ENCODE measurements around the gene TCF4.

Gene TCF4

DNA sequence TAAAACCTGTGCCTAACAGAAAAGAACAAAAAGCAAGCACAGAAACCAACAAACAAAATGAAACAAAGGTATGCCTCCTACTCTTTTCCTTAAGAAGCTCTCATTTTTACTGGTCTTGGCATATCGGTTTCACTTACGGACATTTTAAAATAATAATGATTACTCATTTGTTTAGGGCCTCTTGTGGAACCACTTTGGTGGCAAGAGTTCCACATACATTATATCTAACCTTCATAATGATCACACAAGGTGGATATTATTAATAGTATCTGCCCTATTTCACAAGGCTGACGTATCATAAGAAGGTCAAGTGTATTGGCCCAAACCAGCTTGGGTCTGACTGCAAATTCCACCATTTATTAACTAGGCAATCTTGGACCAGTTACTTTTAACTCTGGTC is 304.7 kb downstream of the TCF4 start:
- H3K27me3 ChIP-seq (ENCODE audit: insufficient read depth, low read length) = no peaks in the 10 kb centered on the region
- peaks cover 12% of the 10 kb centered on the region for H3K79me2 ChIP-seq (ENCODE audit: control insufficient read depth, insufficient read depth, low read length, unreplicated experiment)
- peaks cover 7% of the 10 kb centered on the region for H3K4me1 ChIP-seq (ENCODE audit: control insufficient read depth, insufficient read depth, low read length, unreplicated experiment)
- H3K36me3 ChIP-seq (ENCODE audit: insufficient read depth, low read length) = no peaks in the 10 kb centered on the region
- H3K27ac ChIP-seq (ENCODE audit: low read depth, low read length) = no peak overlapping the region
- H2AFZ ChIP-seq (ENCODE audit: low read length, unreplicated experiment) = no peak overlapping the region
- no peak overlapping the region for H3K4me3 ChIP-seq (ENCODE audit: low read depth, low read length)

- no peaks in the 10 kb centered on the region for H3K36me3 ChIP-seq (ENCODE audit: insufficient read depth, low read length)
- no peak overlapping the region for H2AFZ ChIP-seq (ENCODE audit: low read length, unreplicated experiment)
These were observed 307.5 kb downstream of the TCF4 start for GRCh38 chr18:55280503-55280902.

DNA sequence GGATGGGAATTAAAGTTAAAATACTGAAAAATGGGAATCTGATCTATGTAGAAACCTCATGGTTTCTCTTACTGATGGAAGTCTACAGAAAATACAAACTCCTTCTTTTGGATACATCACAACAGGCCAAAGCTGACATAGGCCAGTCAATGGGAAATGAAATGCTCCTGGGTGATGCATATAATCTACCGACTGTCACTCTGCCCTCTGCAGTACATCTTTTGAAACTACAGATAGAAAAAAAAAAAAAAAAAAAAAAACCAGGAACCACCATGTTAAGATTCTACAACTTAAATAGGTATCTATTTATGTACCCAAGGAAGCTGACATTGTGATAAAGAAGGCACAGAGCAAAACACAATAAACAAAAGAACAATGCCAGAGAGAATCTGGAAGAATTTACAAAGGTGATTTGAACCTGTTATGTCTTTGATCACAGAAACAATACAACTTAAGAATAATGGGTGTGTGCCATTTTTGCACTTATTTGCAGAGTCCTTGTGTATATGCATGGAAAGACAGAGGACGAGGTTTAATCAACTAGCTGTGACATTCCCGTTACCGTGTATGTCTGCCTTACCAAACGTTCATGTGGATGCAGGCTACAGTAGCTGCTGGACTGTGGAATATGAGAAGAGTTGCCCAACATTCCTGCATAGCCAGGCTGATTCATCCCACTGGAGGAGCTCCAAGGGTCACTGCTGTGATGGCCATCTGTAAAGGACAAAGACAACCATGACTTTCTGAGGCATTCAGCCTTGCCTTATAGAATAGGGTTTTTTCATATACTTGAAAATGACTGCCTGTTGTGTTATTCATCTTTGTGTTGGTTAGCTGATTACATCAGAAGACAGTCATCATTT is 312.7 kb downstream of the TCF4 start:
- Histone ChIP-seq H3K79me2 (ENCODE audit: control insufficient read depth, insufficient read depth, low read length, unreplicated experiment) (no peaks in the 10 kb centered on the region), H3K4me1 (ENCODE audit: control insufficient read depth, insufficient read depth, low read length, unreplicated experiment) (peaks cover 21% of the 10 kb centered on the region), H3K4me3 (ENCODE audit: low read depth, low read length) (peak overlapping the region; percentile 31; the same call in 1 of the 2 replicates), H2AFZ (ENCODE audit: low read length, unreplicated experiment) (no peak overlapping the region), H3K27me3 (ENCODE audit: insufficient read depth, low read length) (no peaks in the 10 kb centered on the region), H3K27ac (ENCODE audit: low read depth, low read length) (peak overlapping the region; percentile 70), H3K36me3 (ENCODE audit: insufficient read depth, low read length) (peaks cover 17% of the 10 kb centered on the region)

More at GRCh38 chr18:55280503-55280902, 307.5 kb downstream of the TCF4 start:
- peaks cover 12% of the 10 kb centered on the region for H3K4me1 ChIP-seq (ENCODE audit: control insufficient read depth, insufficient read depth, low read length, unreplicated experiment)
- H3K4me3 ChIP-seq (ENCODE audit: low read depth, low read length) = no peak overlapping the region
- H3K27me3 ChIP-seq (ENCODE audit: insufficient read depth, low read length) = no peaks in the 10 kb centered on the region
- no peak overlapping the region for H3K27ac ChIP-seq (ENCODE audit: low read depth, low read length)
- peaks cover 8% of the 10 kb centered on the region for H3K79me2 ChIP-seq (ENCODE audit: control insufficient read depth, insufficient read depth, low read length, unreplicated experiment)

DNA sequence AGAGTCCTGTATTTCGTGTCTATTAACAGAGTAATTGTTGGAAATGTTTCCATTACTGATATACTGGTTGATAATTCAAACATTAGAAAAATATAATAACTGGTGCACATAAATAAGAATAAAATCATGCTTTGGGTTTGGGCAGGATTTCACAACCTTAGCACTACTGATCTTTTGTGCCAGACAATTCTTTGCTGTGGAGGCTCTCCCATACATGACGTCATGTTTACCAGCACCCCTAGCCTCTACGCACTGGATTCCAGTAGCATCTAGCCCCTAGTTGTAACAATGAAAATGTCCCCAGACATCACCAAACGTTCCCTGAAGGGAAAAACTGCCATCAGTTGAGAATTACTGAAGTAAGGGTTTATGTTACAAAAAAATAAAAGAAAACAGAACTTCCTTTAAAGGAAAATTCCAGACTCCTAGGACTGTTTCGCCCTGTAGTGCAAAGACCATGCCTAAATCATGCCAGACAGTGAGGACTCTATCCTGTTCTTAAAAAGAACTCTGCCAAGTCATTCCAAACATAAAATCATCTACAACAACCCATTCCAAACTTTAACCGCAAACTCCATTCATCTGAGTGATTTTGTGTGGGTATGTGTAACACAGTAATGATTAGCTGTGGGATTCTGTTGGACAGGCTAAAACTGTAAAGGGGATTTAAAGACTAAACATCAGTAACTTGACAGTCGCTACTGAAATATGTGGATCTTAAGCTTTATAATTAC is 315.3 kb downstream of the TCF4 start:
- Histone ChIP-seq H3K27ac (ENCODE audit: low read depth, low read length) (peak overlapping the region; percentile 52), H3K27me3 (ENCODE audit: insufficient read depth, low read length) (no peaks in the 10 kb centered on the region), H3K79me2 (ENCODE audit: control insufficient read depth, insufficient read depth, low read length, unreplicated experiment) (no peaks in the 10 kb centered on the region), H3K36me3 (ENCODE audit: insufficient read depth, low read length) (peaks cover 29% of the 10 kb centered on the region), H3K4me3 (ENCODE audit: low read depth, low read length) (no peak overlapping the region), H2AFZ (ENCODE audit: low read length, unreplicated experiment) (no peak overlapping the region), H3K4me1 (ENCODE audit: control insufficient read depth, insufficient read depth, low read length, unreplicated experiment) (peaks cover 21% of the 10 kb centered on the region)

GRCh38 chr18:55269622-55270021 is 318.4 kb downstream of the TCF4 start:
- Histone ChIP-seq H3K4me3 (ENCODE audit: low read depth, low read length) (no peak overlapping the region), H3K27ac (ENCODE audit: low read depth, low read length) (no peak overlapping the region), H3K79me2 (ENCODE audit: control insufficient read depth, insufficient read depth, low read length, unreplicated experiment) (no peaks in the 10 kb centered on the region), H3K4me1 (ENCODE audit: control insufficient read depth, insufficient read depth, low read length, unreplicated experiment) (peaks cover 12% of the 10 kb centered on the region), H3K36me3 (ENCODE audit: insufficient read depth, low read length) (peaks cover 34% of the 10 kb centered on the region), H2AFZ (ENCODE audit: low read length, unreplicated experiment) (no peak overlapping the region), H3K27me3 (ENCODE audit: insufficient read depth, low read length) (no peaks in the 10 kb centered on the region)

DNA sequence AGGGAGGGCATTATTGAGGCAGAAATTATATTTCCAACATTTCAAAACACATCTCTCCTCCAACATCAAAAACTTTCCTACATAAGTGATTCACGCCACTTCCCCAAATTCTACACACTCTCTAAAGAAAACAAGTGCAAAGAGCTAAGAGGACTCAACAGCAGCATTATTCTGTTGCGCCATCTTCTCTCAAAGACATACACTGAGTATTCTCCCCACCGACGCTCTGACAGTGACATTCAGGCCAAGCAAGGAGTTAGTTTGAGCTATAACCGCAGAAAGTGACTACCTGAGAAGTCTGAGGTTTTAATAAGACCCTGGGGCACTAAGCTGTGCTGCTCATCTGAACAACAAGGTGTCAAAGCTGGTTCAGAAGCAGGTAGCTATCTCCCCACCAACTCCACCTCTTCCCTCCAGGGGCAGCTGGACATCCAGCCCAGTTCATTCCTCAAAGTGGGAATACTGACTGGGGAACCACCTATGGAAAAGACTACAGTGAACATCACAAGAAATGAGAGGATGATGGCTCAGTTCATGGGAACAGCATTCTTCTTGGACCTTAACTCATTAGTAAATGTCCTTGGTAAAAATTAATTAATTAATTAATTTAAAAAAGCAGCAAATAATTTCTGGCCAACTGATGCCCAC is 319.2 kb downstream of the TCF4 start:
- Histone ChIP-seq H3K27me3 (ENCODE audit: insufficient read depth, low read length) (no peaks in the 10 kb centered on the region), H3K79me2 (ENCODE audit: control insufficient read depth, insufficient read depth, low read length, unreplicated experiment) (no peaks in the 10 kb centered on the region), H3K4me3 (ENCODE audit: low read depth, low read length) (no peak overlapping the region), H3K36me3 (ENCODE audit: insufficient read depth, low read length) (peaks cover 26% of the 10 kb centered on the region), H3K27ac (ENCODE audit: low read depth, low read length) (no peak overlapping the region), H3K4me1 (ENCODE audit: control insufficient read depth, insufficient read depth, low read length, unreplicated experiment) (peaks cover 12% of the 10 kb centered on the region), H2AFZ (ENCODE audit: low read length, unreplicated experiment) (no peak overlapping the region)

GRCh38 chr18:55268151-55268601 is 319.8 kb downstream of the TCF4 start:
- H3K79me2 ChIP-seq (ENCODE audit: control insufficient read depth, insufficient read depth, low read length, unreplicated experiment) = no peaks in the 10 kb centered on the region
- peaks cover 23% of the 10 kb centered on the region for H3K36me3 ChIP-seq (ENCODE audit: insufficient read depth, low read length)
- H3K27ac ChIP-seq (ENCODE audit: low read depth, low read length) = no peak overlapping the region
- no peak overlapping the region for H2AFZ ChIP-seq (ENCODE audit: low read length, unreplicated experiment)
- peaks cover 10% of the 10 kb centered on the region for H3K4me1 ChIP-seq (ENCODE audit: control insufficient read depth, insufficient read depth, low read length, unreplicated experiment)
- no peak overlapping the region for H3K4me3 ChIP-seq (ENCODE audit: low read depth, low read length)
- no peaks in the 10 kb centered on the region for H3K27me3 ChIP-seq (ENCODE audit: insufficient read depth, low read length)

DNA sequence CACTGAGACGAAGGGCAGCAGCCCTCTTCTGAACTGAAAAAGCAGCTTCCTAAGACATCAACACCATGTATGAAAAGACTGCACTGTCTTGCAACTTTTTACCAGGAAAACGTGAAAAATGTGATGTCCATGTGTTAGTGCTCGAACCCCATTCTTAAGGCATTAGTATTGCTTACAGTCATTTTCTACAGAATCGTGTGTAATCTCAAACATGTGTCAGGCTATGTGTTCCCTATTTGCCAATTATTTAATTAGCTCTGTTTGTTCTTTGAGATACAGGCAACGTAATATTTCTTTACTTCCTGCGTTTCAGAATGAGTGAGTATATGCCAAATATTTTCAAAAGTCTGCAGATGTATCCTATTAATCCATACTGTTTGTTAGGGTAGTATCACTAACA is 321.0 kb downstream of the TCF4 start:
- Histone ChIP-seq H3K4me1 (ENCODE audit: control insufficient read depth, insufficient read depth, low read length, unreplicated experiment) (no peaks in the 10 kb centered on the region), H3K27ac (ENCODE audit: low read depth, low read length) (no peak overlapping the region), H3K27me3 (ENCODE audit: insufficient read depth, low read length) (no peaks in the 10 kb centered on the region), H3K4me3 (ENCODE audit: low read depth, low read length) (no peak overlapping the region), H3K79me2 (ENCODE audit: control insufficient read depth, insufficient read depth, low read length, unreplicated experiment) (no peaks in the 10 kb centered on the region), H3K36me3 (ENCODE audit: insufficient read depth, low read length) (peaks cover 23% of the 10 kb centered on the region), H2AFZ (ENCODE audit: low read length, unreplicated experiment) (no peak overlapping the region)

DNA sequence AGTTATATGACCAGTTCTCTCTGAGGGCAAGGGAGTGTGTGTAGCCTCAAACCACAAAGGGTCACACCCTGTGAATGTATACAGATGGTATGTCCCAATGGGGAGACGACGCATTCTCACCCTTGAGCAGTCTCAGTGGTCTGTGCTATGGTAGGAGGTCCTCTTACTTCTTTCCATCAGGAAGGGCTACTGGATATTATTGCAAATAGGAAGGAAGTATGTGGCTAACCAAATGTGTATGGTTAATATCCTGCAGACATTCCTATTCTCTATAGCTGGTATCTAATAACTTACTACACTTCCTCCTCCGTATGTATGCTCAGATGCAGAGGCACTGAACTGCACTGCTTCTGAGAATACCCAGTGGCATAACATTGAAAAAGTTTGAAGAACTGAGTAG is 322.0 kb downstream of the TCF4 start:
- H3K79me2 ChIP-seq (ENCODE audit: control insufficient read depth, insufficient read depth, low read length, unreplicated experiment) = no peaks in the 10 kb centered on the region
- no peaks in the 10 kb centered on the region for H3K27me3 ChIP-seq (ENCODE audit: insufficient read depth, low read length)
- H3K4me3 ChIP-seq (ENCODE audit: low read depth, low read length) = no peak overlapping the region
- H3K27ac ChIP-seq (ENCODE audit: low read depth, low read length) = no peak overlapping the region
- no peaks in the 10 kb centered on the region for H3K4me1 ChIP-seq (ENCODE audit: control insufficient read depth, insufficient read depth, low read length, unreplicated experiment)
- H2AFZ ChIP-seq (ENCODE audit: low read length, unreplicated experiment) = no peak overlapping the region
- peaks cover 23% of the 10 kb centered on the region for H3K36me3 ChIP-seq (ENCODE audit: insufficient read depth, low read length)

DNA sequence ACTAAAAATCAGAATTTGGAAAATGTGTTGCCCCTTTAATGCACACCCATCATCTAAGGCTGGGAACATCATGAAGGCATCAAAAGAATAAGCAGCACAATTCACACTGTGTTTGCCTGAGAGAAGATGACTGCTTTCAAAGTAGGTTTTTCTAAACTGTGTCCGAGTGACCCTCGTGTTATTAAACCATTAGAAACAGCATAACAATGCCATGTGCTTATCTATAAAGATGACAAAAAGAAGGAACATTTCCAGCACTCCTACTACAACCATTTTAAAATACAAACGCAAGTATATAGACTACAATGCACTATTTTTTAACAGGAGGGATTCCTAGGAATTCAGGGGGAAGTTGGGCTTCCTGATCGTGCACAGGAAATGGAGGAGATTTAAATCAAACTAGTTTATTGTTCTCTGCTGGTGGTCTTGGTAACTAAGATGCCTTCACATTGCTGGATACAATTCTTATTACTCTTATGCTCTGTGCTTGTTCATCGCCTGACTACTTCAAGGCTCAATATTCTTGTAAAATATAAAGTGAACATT is 322.8 kb downstream of the TCF4 start:
- Histone ChIP-seq H3K36me3 (ENCODE audit: insufficient read depth, low read length) (peaks cover 23% of the 10 kb centered on the region), H3K27ac (ENCODE audit: low read depth, low read length) (no peak overlapping the region)

More for the DNA sequence above, 322.8 kb downstream of the TCF4 start:
- H2AFZ ChIP-seq (ENCODE audit: low read length, unreplicated experiment) = no peak overlapping the region
- no peaks in the 10 kb centered on the region for H3K4me1 ChIP-seq (ENCODE audit: control insufficient read depth, insufficient read depth, low read length, unreplicated experiment)
- no peaks in the 10 kb centered on the region for H3K79me2 ChIP-seq (ENCODE audit: control insufficient read depth, insufficient read depth, low read length, unreplicated experiment)
- H3K27me3 ChIP-seq (ENCODE audit: insufficient read depth, low read length) = no peaks in the 10 kb centered on the region
- no peak overlapping the region for H3K4me3 ChIP-seq (ENCODE audit: low read depth, low read length)
